Iris pigment epithelial cell (primary cell): ENCODE results near the gene MTLN.
"Not testable (repeated sequence)": the region's sequence is repeated elsewhere in the genome, so short reads cannot be mapped to it uniquely, and the experiment has no call there.

Experiments used
- DNase-seq: peaks from one replicate; pipeline ENCODE4 v3.0.0-alpha.2; 2011; ENCODE audit warnings: low read depth

The MTLN gene

GRCh38 chr2:110211938-110212858 lies at the start of gene MTLN:
TSS of gene MTLN (minus strand) at chr2:110212547. CDS start at chr2:110212525, 22 bp downstream.
- peak; percentile 70 for DNase-seq

GRCh38 chr2:110261910-110262309 lies 49.6 kb upstream of the MTLN start:
- not testable (repeated sequence) for DNase-seq

- peak; percentile 15 for DNase-seq
Observed at GRCh38 chr2:110248081-110248795, 35.9 kb upstream of the MTLN start.

- not testable (repeated sequence) for DNase-seq
Observed at GRCh38 chr2:110245488-110246435, 33.4 kb upstream of the MTLN start.

- DNase-seq: not testable (repeated sequence)
Observed at GRCh38 chr2:110243283-110243682, 30.9 kb upstream of the MTLN start.

GRCh38 chr2:110234514-110234913 lies 22.2 kb upstream of the MTLN start:
- DNase-seq: not testable (repeated sequence)

- not testable (repeated sequence) for DNase-seq
Observed at GRCh38 chr2:110229886-110230285, 17.5 kb upstream of the MTLN start.

- DNase-seq: not testable (repeated sequence)
Observed at GRCh38 chr2:110222626-110223025, 10.3 kb upstream of the MTLN start.

GRCh38 chr2:110221938-110222337 lies 9.6 kb upstream of the MTLN start:
- DNase-seq: no peak

GRCh38 chr2:110220190-110220564 lies 7.8 kb upstream of the MTLN start:
- no peak for DNase-seq

- peak; percentile 52 for DNase-seq
Observed at GRCh38 chr2:110219496-110220189, 7.3 kb upstream of the MTLN start.

GRCh38 chr2:110218889-110219288 lies 6.5 kb upstream of the MTLN start:
- DNase-seq: not testable (repeated sequence)

- no peak for DNase-seq
Observed at GRCh38 chr2:110216803-110217202, 4.5 kb upstream of the MTLN start.

- DNase-seq: no peak
Observed at GRCh38 chr2:110216199-110216598, 3.9 kb upstream of the MTLN start.

- DNase-seq: no peak
Observed at GRCh38 chr2:110215566-110216158, 3.3 kb upstream of the MTLN start.

- DNase-seq: no peak
Observed at GRCh38 chr2:110215091-110215490, 2.7 kb upstream of the MTLN start.

- DNase-seq: not testable (repeated sequence)
Observed at GRCh38 chr2:110213522-110213921, 1.2 kb upstream of the MTLN start.

GRCh38 chr2:110205660-110206455 lies 6.5 kb downstream of the MTLN start:
- peak; percentile 63 for DNase-seq

GRCh38 chr2:110204408-110205385 lies 7.7 kb downstream of the MTLN start, which contains the start of gene NPHP1:
TSS of gene NPHP1 (minus strand) at chr2:110205013. CDS start at chr2:110204968, 45 bp downstream.
- peak; percentile 82 for DNase-seq
